ENCODE results near the gene ZSWIM7.

DNA sequence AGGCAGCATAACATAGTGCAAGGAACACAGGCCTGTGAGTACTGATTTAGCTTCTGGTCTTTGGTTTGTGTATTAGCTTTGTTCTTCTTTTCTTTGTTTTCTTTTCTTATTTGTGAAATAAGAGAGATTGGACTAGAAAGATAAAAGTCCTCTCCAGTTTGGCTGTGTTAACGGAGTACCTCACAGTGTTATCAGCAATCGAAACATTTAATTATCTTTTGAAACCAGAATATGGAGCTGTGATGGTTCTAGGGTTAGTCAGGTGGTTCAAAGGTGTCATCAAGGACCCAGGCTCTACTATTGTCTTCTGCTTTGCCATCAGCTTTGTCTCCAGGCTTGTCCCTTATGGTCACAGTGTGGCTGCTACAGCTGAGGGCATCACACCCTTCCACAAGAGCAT, 29.0 kb downstream of the ZSWIM7 start:
- TF ChIP-seq, protein P1, sequence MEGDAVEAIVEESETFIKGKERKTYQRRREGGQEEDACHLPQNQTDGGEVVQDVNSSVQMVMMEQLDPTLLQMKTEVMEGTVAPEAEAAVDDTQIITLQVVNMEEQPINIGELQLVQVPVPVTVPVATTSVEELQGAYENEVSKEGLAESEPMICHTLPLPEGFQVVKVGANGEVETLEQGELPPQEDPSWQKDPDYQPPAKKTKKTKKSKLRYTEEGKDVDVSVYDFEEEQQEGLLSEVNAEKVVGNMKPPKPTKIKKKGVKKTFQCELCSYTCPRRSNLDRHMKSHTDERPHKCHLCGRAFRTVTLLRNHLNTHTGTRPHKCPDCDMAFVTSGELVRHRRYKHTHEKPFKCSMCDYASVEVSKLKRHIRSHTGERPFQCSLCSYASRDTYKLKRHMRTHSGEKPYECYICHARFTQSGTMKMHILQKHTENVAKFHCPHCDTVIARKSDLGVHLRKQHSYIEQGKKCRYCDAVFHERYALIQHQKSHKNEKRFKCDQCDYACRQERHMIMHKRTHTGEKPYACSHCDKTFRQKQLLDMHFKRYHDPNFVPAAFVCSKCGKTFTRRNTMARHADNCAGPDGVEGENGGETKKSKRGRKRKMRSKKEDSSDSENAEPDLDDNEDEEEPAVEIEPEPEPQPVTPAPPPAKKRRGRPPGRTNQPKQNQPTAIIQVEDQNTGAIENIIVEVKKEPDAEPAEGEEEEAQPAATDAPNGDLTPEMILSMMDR (conservative IDR thresholded peaks at IDR 0.05; ENCODE audit: low read depth, low read length), result no peak
- TF ChIP-seq POLR2A (IDR thresholded peaks at IDR 0.05; ENCODE audit: low read depth, low read length), result no peak
- TF ChIP-seq, protein P2, sequence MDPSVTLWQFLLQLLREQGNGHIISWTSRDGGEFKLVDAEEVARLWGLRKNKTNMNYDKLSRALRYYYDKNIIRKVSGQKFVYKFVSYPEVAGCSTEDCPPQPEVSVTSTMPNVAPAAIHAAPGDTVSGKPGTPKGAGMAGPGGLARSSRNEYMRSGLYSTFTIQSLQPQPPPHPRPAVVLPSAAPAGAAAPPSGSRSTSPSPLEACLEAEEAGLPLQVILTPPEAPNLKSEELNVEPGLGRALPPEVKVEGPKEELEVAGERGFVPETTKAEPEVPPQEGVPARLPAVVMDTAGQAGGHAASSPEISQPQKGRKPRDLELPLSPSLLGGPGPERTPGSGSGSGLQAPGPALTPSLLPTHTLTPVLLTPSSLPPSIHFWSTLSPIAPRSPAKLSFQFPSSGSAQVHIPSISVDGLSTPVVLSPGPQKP (IDR thresholded peaks at IDR 0.05; ENCODE audit: borderline replicate concordance, low read depth, low read length), result no peak
- no peak for TF ChIP-seq MXI1 (IDR thresholded peaks at IDR 0.05; ENCODE audit: borderline replicate concordance, low read depth, low read length)
- no peak for TF ChIP-seq FOS (IDR thresholded peaks at IDR 0.05; ENCODE audit: low read depth, low read length)
- TF ChIP-seq BHLHE40 (IDR thresholded peaks at IDR 0.05; ENCODE audit: low read depth, low read length), result no peak
- TF ChIP-seq RFX5 (IDR thresholded peaks at IDR 0.05; ENCODE audit: low read depth, low read length), result no peak
- TF ChIP-seq MAFK (IDR thresholded peaks at IDR 0.05; ENCODE audit: low read depth, low read length), result no peak
- no peak for TF ChIP-seq USF2 (IDR thresholded peaks at IDR 0.05; ENCODE audit: low read depth, low read length)
- TF ChIP-seq CHD1 (IDR thresholded peaks at IDR 0.05; ENCODE audit: low read depth, low read length), result no peak
- no peak for TF ChIP-seq RAD21 (IDR thresholded peaks at IDR 0.05; ENCODE audit: low read length)
- TF ChIP-seq SMC3 (IDR thresholded peaks at IDR 0.05; ENCODE audit: low read depth, low read length), result no peak
- TF ChIP-seq CEBPB (IDR thresholded peaks at IDR 0.05; ENCODE audit: low read depth, low read length), result no peak

Data from IMR-90 (cell line).